Measurements from ENCODE around the gene EPPIN.

EPPIN gene

GRCh38 chr20:45538209-45538799, 8.9 kb downstream of the EPPIN start:
- no peak for DNase-seq

- no peak for DNase-seq
Measured at GRCh38 chr20:45527294-45527693, 19.9 kb downstream of the EPPIN start.

GRCh38 chr20:45523821-45524220, 23.4 kb downstream of the EPPIN start:
- DNase-seq, result no peak

- DNase-seq, result no peak
Measured at GRCh38 chr20:45518282-45518681, 28.9 kb downstream of the EPPIN start.

GRCh38 chr20:45515147-45515913, 31.9 kb downstream of the EPPIN start, which contains the start of gene SPINT3:
Gene SPINT3 (minus strand): TSS chr20:45515622. CDS start chr20:45515608, 14 bp downstream.
- no peak for DNase-seq

- DNase-seq, result no peak
Measured at GRCh38 chr20:45510242-45510862, 36.8 kb downstream of the EPPIN start.

GRCh38 chr20:45509091-45509490, 38.1 kb downstream of the EPPIN start:
- DNase-seq, result no peak

GRCh38 chr20:45508068-45508886, 38.9 kb downstream of the EPPIN start:
- DNase-seq, result no peak

GRCh38 chr20:45507011-45507820, 40.0 kb downstream of the EPPIN start:
- DNase-seq, result no peak

GRCh38 chr20:45506398-45506797, 40.8 kb downstream of the EPPIN start:
- DNase-seq, result no peak

- DNase-seq, result no peak
Measured at GRCh38 chr20:45503403-45503802, 43.8 kb downstream of the EPPIN start.

GRCh38 chr20:45502561-45502960, 44.6 kb downstream of the EPPIN start:
- no peak for DNase-seq

- no peak for DNase-seq
Measured at GRCh38 chr20:45501600-45501999, 45.6 kb downstream of the EPPIN start.

- DNase-seq, result no peak
Measured at GRCh38 chr20:45500022-45500421, 47.2 kb downstream of the EPPIN start.

GRCh38 chr20:45497971-45498494, 49.2 kb downstream of the EPPIN start:
- no peak for DNase-seq

GRCh38 chr20:45496166-45496565, 51.0 kb downstream of the EPPIN start:
- no peak for DNase-seq

GRCh38 chr20:45495501-45495941, 51.7 kb downstream of the EPPIN start:
- DNase-seq, result no peak

Measured in NCI-H2081 (cell line).